ENCODE measurements around the gene SGCD.

DNA sequence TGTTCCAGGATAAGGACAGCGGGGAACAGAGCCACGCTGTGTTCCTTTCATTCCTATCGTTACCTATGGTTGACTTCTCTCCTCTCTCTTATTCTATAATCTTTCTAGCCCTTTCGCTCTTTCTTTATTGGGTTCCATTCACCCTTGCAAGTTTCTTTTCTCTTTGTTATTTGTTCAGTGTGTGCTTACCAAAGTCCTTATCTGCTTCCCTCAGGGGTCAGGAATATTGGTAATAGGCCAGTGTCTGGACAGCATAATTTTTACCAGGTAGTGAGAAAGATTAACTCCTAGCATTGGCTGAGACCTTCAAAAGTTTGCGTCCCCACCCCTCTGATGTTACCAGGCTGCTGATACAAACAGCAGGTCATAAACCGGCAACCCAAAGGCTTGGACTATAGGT is 4.9 kb downstream of the SGCD start:
- no peak for TF ChIP-seq ELF4 (IDR thresholded peaks at IDR 0.05)
- TF ChIP-seq SUZ12 (IDR thresholded peaks at IDR 0.05) = no peak
- TF ChIP-seq NFRKB (IDR thresholded peaks at IDR 0.05) = no peak
- TF ChIP-seq FOXK2 (IDR thresholded peaks at IDR 0.05) = no peak
- no peak for TF ChIP-seq BHLHE40 (IDR thresholded peaks at IDR 0.05; ENCODE audit: borderline replicate concordance)

Data from HEK293T (cell line).